GM18951 (cell line): ENCODE data around the gene C1QTNF6.

Experiments used
- POLR2A ChIP-seq: IDR thresholded peaks from 4 replicates; pipeline ENCODE4 v1.6.1; 2011; ENCODE audit warnings: mild to moderate bottlenecking; ENCODE audit not compliant: insufficient read length, insufficient read depth; ENCODE audit errors: extremely low read depth
- in situ Hi-C: fragments of 300-500 bp; cut with MboI; formaldehyde crosslinking; loops from one replicate; pipeline ENCODE4 v1.12.0; 2022; ENCODE audit warnings: low sequenced_read_pairs, mixed read lengths, inconsistent platforms; ENCODE audit not compliant: unreplicated experiment

The C1QTNF6 gene

GRCh38 chr22:37198258-37199102 is 10.4 kb upstream of the C1QTNF6 start:
- in situ Hi-C loops: no loop called here
- no peak for TF ChIP-seq POLR2A

GRCh38 chr22:37197451-37198257 is 9.6 kb upstream of the C1QTNF6 start:
- in situ Hi-C loops: no loop called here
- TF ChIP-seq POLR2A: no peak

DNA sequence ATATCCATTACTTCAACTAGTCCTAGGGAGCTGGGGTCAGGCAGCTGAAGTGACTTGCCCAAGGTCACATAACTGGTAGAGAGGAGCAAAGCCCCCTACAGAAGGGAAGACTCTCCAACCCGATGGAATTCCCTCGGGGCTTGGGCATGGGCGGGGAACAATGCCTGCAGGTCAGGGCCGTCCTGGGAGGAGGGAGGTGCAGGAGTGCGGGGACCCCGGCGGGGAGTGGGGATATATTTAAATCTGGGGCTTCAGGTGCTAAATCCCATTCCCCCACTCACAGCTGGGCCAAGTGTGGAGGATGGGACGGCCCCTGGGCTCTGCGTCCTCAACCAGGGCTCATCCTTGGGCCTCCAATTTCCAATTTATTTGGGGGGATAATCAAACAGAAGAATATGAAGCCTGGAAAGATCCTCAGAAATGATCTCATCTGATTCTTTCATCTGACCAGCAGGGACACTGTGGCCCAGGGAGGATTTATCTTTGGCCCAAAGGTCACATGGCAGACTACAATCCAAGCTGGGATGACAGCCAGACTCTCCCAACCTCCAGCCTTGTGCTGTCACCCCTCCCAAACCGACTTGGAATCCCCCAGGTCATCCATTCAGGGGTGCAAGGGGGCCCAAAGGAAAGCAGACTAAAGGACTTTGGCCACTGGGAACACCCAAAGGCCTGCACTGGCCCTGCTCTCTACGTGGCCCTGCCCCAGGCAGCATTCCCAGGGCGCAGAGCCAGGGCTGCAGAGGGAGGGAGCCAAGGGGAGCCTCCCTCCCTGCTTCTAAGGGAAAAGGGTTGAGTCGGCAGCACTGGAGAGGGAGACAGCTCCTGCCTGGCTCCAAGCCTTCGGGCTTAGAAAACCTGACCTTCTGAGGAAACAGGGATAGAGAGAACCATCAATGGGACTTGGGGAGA is 8.7 kb upstream of the C1QTNF6 start:
- no peak for TF ChIP-seq POLR2A
- in situ Hi-C loops: no loop called here

DNA sequence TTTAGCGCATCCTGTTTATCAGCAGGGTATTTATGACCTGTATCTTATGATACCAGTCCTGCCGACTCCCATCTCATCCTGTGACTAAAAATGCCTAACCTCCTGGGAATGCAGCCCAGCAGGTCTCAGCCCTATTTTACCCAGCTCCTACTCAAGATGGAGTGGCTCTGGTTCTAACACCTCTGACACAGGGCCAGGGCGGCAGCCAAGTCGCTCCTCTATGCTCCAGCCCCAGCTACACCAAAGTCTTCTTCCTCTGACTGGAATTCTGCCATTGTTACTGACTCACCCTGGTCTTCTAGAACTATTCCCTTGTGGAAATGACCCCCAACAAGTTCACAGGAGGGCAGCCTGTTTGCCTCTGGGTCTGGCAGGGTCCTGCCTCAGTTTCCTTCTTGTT is 7.9 kb upstream of the C1QTNF6 start:
- no peak for TF ChIP-seq POLR2A
- in situ Hi-C loops: no loop called here

- in situ Hi-C loops: no loop called here
- TF ChIP-seq POLR2A: no peak
These were observed 6.7 kb upstream of the C1QTNF6 start for GRCh38 chr22:37194750-37195149.

DNA sequence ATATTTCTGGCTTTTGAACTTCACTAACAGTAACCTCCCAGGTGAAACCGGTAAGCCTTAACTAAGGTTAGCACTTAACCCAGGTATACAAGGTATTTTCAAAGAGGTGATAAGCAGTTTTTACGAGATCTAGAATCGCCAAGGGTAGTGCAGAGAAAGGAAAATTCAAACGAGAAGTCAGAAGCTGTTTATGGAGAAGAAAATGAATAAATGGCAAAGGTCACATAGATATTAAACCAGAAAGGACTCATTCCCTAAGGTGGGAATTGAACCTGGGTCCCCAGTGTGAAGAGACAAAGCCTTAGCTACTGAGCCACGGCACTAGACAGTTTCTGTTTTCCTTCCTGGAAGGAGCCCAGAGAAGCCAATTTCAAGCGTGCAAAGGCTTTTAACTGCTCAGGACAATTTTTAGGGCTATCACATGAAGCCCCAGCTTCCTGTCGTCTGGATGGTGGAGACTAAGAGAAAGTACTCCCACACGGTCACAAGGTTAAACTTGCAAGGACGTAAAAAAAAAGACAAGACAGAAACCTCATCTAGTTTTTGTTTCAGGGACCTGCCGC is 5.7 kb upstream of the C1QTNF6 start:
- in situ Hi-C loops: no loop called here
- no peak for TF ChIP-seq POLR2A

- TF ChIP-seq POLR2A: no peak
- in situ Hi-C loops: no loop called here
These were observed 4.7 kb upstream of the C1QTNF6 start for GRCh38 chr22:37192741-37193140.

DNA sequence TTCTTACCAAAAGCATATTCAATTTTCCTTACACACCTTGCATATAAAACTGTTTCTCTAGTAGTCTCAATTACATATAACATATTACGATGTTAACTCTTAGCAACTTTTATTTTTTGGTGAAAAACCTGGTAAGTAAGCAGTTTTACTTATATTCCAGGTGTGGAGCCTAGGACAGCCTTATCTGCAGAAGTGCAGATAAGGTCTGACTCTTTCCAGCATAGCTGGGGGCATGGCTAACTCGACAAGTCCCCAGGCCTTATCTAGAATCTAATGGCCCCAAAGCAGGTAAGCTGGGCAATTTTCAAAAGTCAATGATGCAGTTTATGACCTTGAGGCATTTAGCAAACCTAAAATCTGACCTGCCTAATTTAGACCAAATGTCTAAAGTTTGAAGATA is 4.2 kb upstream of the C1QTNF6 start:
- in situ Hi-C loops: no loop called here

GRCh38 chr22:37190262-37190780 is 2.3 kb upstream of the C1QTNF6 start:
- no peak for TF ChIP-seq POLR2A
- in situ Hi-C loops: no loop called here

More for the DNA sequence above, 4.2 kb upstream of the C1QTNF6 start:
- no peak for TF ChIP-seq POLR2A

GRCh38 chr22:37188901-37189466 is 937 bp upstream of the C1QTNF6 start:
- TF ChIP-seq POLR2A: no peak
- in situ Hi-C loops: no loop called here

DNA sequence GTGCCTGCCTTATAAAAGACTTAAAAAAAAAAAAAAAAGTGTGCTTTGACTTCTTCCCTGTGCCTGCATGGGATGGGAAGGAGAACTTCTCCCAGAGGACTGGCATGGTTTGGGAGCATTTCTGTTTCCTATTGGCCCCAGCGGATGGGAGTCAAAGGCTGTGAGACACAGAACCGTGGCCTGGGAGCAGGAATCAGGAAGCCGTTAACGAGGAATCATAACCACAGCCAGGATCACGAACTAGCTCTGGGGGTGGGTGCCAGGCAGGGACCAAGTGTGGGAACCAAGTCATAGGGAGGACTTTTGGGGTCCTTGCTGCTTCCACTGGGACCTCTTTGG is 526 bp downstream of the C1QTNF6 start:
- in situ Hi-C loops: no loop called here

DNA sequence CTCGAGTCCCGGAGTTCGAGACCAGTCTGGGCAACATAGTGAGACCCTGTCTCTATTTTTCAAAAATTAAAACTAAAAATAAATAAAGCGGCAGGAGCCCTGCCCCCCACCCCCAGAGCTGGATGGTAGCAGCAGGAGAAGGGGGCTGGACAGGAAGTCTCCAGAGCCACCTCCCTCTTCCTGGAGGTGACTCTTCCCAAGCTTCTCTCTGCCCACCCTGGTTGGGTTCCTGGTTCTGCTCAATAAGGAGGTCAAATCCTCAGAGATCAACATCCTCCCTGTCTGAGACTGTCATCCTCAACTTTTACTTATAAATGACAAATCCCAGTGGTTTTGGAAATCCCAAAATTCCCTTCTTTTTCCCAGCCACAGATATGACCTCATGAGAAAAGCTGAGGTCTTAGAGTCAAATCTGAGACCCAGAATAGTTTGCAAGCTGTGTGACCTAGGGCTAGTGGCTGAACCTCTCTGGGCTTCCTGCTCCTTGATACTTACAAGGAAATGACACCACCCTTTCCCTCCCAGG is 987 bp downstream of the C1QTNF6 start:
- TF ChIP-seq POLR2A: no peak
- in situ Hi-C loops: no loop called here

More for the DNA sequence above, 526 bp downstream of the C1QTNF6 start:
- no peak for TF ChIP-seq POLR2A

GRCh38 chr22:37186228-37186996 is 1.6 kb downstream of the C1QTNF6 start:
- in situ Hi-C loops: no loop called here
- TF ChIP-seq POLR2A: no peak
